HG03097 (cell line): ENCODE results near the gene CLIC3.
A peak's percentile ranks its signal among the peaks of the same experiment; 100 is the strongest.

Source experiments
- ATAC-seq: cut with Tn5 transposase; IDR thresholded peaks from one replicate; pipeline ENCODE4 v1.9.1; 2021; ENCODE audit not compliant: unreplicated experiment, low FRiP score

Gene CLIC3

DNA sequence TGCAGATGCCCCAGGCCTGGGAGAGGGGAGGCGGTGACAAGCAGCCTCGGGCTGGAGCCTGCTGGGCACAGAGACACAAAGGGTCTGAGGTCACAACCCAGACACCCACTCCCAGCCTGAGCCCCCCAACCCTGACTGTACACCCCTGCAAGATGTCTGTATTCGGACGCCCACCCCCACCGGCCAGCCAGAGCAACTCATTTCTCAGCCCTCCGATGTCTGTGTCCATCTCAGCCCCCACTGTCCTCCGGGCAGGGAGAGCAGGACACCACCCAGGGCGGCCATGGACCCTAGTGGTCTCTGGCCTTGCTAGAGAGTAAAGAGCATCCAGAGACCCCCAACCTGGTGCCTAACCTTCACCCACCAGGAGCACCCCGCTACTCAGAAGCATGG, 40.4 kb downstream of the CLIC3 start:
- ATAC-seq, result no peak

DNA sequence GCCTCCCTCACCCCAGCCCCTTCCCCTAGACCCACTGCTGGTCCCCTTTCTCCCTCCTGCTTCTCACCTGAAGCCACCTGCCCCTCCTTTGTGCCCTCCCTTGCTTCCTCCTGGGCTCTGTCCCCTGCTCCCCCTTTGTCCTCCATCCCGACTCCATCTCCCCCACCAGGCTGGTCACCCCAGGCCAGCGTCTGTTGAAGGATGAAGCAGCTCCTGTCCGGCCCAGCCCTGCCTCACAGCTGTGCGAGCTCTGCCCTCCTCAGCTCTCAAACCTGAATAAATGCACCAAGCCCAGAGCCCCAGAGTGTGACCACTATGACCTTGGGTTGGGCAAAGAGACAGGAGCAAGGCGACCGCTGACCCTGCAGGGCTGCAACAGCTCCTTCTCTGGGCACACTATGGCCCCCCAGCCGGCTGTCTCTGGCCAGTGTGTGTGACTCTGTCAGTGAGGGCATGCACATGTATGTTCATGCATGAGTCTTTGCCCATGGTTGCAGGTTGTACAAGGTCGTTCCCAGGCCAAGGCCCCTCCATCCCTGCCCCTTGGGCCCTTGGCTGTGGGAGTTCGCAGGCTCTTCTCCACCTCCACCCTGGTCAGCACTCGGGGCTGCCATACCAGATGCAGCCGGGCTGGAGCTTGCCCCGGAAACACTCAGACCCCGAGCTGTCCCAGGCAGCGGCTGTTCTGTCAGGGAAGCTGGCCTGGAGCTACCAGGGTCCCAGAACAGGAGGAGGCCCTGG, 41.0 kb downstream of the CLIC3 start:
- no peak for ATAC-seq

DNA sequence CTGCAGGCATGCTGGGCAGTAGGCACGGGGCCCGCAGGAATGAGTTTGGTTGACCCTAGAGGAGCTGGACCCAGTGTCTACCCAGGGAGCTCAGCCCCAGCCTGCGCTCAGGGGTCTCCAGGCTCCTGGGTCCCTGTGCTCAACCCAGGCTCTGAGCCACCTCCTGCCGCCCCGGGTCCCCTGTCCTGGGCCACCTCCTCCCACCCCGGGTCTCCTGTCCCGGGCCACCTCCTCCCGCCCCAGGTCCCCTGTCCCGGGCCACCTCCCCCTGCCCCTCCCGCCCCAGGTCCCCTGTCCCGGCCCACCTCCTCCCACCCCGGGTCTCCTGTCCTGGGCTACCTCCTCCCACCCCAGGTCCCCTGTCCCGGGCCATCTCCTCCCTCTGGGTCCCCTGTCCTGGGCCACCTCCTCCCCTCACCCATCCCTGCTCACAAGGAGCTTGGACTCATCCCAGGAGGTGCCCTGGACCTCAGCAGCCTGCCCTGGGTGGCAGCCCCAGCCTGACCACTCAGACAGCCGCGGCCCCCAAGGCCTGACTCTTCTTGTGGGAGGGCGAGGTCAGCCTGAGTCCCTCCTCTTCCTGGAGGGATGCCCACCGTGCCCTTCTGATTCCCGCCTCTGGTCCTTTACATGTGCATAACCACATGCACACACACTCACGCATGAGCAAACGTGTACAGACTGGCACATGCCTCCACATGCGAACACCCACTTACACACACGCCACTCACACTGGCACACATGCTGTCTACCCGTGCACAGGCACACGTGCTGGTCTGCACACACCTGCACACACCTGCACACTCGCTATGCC, 41.9 kb downstream of the CLIC3 start:
- no peak for ATAC-seq

DNA sequence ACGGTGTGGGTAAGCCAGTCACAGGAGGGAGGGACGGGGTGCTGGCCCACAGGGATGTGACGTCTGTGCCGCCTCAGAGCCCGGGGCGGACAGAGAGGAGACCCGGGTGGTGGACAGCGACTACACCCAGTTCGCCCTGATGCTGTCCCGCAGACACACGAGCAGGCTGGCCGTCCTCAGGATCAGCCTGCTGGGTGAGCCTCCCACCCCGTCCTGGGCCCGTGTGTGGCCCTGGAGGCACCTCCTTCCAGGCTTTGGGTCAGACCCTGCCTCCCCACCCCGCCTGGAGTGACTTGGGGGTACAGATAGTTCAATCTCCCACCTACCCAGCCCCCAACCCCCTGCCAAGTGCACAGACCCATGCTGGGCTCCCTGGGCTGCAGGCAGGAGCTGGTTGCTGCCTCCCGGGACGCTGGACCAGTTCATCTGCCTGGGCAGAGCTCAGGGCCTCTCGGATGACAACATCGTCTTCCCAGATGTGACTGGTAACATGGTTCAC, 42.5 kb downstream of the CLIC3 start:
- ATAC-seq, result no peak

DNA sequence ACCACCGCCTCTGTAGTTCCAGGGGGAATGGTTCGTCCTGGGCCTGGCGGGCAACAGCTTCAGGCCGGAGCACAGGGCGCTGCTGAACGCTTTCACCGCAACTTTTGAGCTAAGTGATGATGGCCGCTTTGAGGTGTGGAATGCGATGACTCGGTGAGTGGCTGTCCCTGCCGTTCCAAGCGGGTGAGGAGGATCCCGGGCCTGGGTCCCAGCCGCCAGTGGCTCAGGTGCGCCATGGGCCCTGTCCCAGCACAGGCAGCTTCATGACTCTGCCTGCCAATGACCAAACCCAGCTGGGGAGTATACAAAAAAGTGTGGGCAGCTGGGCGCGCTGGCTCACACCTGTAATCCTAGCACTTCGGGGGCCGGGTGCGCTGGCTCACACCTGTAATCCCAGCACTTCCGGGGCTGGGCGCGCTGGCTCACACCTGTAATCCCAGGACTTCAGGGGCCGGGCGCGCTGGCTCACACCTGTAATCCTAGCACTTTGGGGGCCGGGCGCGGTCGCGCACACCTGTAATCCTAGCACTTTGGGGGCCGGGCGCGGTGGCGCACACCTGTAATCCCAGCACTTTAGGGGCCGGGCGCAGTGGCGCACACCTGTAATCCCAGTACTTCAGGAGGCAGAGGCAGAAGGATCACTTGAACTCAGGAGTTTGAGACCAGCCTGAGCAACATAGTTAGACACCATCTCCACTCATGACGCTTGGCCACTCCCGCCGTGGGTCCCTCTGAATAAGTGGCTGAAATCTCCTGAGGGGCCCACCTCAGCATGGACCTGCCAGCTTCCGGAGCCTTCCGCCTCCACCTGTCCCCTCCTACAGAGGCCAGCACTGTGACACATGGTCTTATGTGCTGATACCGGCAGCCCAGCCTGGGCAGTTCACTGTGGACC, 43.2 kb downstream of the CLIC3 start:
- no peak for ATAC-seq

DNA sequence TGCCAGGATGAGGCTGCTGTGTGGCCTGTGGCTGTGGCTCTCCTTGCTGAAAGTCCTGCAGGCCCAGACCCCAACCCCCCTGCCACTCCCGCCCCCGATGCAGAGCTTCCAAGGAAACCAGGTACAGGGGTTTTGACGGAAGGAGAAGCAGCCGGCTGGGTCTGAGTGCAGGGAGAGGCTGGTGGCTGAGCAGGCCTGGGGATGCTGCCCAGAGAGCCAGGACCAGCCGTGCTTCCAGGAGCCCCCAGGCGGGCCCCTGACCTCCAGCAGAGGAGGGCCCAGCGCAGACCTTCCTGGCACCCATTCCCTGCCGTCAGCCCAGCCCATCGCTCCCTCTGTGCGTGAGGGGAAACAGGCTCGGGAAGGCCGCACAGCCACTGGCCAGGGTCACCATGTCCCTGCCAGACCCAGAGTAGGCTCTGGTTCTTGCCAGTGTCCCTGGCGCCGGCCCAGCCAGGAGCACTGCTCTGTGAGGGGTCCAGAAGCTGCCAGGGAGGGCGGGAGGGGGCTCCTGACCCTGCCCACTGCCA, 44.0 kb downstream of the CLIC3 start:
- ATAC-seq, result no peak

DNA sequence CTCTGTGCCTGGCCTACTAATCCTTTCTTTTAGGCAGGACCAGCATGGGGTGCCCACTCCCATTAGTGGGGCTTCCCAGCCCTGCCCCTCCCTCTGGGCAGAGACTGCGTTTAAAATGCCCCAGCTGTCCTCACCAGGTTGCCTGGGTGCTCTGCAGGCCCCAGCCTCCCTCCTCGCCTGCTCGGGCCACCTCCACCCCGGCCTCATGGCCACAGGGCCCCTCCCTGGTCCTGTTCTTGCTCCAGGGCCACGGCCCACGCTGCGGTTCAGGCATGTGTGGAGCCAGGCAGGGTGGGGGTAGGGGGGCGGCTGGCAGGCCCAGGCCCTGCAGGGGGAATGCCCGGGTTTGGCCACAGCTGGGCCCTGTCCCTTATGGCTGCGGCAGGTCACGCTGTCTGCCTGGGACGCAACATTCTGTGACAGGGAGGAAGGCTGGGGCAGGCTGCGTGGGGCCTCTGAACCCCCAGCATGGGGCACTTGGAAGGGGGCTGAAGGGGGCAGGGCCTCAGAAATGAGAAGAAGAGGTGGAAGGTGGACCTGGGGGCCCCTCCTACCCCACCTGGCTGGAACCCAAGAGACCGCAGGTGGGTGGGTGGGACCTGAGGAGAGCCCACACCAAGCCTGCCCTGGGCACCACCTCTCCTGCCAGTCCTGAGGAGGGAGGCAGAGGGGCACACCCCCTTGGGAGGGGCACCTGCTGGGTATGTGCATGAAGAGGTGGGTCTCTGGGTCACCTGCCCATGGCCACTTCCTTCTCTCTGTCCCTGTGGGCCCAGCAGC, 44.6 kb downstream of the CLIC3 start, which contains the start of gene LCN12:
Gene LCN12, plus strand, starts transcription at position 733 of the 780 bp plus-strand sequence. CDS start 55 bp downstream, outside the sequence.
- no peak for ATAC-seq

DNA sequence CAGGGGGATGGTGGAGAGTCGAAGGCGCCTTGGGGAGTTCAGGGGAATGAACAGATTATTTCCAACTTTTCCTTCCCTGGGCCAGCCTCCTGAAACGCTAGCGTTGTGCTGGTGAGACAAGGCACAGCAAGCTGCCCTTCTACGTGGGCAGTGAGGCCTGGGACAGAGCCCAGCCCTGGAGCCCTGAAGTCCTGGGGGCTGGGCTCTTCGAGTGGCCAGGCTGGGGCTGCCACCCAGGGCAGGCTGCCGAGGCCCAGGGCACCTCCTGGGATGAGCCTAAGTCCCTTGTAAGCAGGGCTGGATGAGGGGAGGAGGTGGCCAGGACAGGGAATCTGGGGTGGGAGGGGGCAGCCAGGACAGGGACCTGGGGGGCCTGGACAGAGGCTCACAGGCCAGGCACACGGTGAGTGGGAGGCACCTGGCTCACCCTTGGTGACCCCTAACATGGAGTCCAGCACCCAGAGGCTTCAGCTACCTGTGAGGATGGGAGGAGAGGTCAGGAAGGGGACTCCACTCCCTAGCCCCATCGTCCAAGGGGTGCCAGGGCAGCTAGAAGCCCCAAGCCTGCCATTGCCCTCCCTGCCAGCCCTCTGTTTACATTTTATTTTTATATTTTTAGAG, 45.6 kb downstream of the CLIC3 start:
- no peak for ATAC-seq

DNA sequence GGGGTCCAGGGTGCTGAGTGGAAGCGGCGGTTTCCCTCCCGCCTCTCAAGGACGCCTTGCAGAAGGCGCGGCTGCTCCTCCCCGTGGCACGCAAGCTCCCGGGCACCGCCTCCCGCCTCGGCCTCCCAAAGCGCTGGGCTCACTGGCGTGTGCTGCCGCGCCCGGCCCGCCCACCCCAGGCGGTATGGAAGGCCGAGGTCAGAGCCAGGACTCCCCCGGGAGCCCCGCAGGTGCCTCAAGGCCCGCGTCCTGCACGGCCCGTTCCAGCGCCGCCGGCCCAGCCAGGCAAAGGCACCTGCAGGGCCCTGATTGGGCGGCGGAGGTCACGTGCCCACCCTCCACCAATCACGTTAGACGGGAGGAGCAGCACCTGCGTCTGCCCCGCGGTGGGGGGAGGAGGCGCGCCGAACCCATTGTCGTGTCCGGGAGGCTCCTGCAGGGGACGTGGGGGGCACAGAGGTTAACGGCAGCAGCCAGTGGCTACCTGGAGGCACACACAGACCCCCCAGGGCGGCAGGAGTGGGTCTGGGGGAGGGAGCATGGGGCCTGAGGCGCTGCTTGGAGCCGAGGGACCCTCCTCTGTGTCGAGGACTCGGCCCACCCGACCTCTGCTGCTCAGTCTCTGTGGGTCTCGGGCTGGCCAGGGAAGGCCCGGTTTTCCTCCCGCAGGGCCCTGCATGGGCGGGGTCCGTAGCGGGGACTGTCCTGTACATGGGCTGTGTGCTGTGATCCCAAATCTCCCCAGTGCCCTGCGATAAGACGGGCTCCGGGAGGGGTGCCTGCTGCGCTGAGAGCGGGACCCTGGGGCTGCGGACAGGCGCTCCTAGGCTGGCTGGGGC, 46.3 kb downstream of the CLIC3 start:
- peak; percentile 74 for ATAC-seq

DNA sequence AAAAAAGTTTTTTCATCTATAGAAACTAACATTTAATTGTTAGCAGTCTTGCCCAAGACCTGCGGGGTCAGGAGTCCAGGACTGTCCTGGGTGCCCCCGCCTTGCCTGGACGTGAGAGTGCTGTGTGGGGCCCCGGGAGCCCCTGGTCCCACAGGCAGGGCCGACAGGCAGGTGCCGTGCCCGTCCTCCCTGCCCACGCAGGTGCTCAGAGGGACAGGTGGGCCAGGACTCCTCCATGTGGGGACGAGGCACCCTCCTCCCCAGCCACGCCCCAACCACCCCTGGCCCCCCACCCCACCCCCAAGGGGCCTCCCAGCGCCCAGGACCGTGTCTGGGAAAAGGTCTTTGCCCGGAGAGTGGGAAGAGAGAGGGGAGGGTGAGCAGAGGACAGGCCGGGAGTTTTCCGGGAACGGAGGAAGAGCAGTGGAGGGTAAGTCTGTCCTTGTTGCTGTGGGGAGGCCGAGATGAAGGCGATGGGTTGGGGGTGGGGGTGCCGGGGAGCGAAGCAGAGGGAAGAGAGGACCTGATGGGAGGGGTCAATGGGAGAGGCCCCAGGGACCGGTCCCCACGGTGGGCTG, 47.0 kb downstream of the CLIC3 start:
- no peak for ATAC-seq

DNA sequence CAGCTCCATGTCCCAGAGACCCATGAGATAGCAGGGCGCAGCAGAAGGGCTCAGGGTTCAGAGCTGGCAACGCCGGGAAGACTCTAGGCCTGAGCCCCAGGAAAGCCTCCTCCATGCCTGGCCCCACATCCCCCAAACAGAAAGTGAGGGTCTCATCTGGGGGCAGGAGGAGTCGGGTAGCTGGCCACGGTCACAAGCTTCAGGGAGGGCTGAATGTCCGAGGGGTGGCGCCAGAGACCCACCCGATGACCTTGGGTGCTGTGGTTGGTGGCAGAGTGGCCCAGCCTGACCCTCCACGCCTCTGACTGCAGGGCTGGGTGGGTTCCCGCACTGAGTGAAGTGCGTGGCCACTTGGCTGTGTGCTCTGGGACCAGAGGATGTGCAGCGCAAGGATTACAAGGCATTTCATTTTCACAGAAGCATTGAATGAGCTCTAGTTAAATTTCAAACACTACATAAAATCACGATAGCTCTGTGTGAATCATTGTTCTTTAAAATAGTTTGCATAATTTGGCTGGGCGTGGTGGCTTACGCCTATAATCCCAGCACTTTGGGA, 48.3 kb downstream of the CLIC3 start:
- no peak for ATAC-seq

DNA sequence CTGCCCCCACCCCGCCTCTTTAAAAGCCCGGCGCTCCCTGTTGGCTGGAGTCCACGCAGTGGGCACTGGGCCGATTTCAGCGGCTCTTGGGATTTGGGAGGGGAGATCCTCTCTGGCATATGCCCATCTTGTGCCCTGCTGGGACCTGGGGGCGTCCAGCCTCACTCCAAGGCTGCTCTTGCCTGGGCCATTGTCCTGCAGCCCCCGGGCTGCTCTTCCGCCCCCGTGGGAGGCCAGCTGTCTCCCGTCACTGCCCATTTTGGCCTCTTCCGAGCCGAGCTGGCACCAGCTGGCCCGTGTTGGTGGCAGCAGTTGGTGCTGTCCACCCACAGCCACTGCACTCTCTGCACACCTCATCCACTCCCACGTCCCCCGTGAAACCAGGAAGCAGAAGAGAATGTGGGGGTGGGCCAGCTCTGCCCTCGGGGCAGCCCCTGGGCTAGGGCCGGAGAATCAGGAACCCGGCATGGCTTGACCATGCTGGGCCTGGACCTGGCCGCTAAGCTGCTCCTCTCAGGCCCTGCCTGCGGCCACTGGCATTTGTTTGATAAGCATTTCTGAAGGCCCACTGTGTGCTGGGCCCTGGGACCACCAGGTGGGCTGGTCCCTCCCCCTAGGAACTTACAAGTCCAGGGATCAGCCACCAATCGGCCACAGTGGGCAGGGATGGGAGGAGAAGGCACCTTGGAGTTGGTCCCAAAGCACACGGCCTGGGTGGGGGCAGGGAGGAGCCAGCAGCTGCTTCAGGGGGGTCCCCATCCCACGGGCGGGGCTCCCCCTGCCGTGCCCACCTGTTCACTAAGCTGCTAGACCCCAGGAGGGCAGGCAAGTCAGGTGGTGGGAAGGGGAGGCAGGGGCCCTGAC, 49.1 kb downstream of the CLIC3 start:
- no peak for ATAC-seq

DNA sequence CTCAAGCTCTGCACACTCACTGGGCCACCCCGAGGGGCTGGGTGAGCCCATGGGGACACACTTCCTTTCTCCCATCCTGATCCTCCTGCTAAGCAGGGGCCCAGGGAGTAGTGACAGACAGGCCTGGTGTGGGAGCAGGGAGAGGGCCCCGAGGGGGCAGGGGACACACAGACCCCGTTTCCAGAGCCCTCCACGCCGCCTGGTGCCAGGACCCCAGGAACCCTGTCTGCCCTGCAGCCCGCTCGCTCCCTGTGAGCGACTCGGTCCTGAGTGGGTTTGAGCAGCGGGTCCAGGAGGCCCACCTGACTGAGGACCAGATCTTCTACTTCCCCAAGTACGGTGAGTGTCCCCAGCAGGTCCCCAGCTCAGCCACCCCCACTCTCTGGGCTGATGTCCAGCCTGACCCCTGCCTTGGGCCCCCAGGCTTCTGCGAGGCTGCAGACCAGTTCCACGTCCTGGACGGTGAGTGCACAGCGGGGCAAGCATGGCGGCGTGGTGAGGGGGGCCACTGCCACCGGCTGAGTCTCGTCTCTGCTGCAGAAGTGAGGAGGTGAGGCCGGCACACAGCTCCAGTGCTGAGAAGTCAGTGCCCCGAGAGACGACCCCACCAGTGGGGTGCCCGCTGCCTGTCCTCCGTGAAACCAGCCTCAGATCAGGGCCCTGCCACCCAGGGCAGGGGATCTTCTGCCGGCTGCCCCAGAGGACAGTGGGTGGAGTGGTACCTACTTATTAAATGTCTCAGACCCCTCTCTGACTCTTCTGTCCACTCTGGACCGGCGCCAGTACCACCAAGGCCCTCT, 49.9 kb downstream of the CLIC3 start:
- no peak for ATAC-seq

DNA sequence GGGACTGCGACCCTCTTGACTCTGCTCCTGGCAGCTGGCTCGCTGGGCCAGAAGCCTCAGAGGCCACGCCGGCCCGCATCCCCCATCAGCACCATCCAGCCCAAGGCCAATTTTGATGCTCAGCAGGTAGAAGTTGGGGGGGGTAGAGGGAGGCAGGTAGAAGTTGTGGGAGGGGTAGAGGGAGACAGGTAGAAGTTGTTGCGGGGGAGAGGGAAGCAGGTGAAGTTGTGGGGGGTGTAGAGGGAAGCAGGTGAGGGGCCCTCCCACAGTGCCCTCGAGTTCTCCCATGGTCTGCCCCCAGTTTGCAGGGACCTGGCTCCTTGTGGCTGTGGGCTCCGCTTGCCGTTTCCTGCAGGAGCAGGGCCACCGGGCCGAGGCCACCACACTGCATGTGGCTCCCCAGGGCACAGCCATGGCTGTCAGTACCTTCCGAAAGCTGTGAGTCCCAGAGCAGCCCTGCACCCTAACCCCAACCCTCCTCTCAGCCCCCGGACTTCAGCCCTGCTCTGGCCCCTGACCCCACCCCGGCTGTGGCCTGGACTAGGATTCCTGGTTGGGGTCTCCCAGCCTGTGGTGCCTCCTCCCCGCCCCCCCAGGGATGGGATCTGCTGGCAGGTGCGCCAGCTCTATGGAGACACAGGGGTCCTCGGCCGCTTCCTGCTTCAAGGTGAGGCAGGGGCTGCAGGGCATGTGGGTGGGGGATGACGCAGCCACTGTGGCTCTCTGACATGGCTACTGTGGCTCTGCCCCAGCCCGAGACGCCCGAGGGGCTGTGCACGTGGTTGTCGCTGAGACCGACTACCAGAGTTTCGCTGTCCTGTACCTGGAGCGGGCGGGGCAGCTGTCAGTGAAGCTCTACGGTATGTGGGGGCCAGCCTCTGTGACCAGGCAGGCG, 50.8 kb downstream of the CLIC3 start:
- no peak for ATAC-seq
